K562 (cell line): ENCODE data around the gene PCNX4. TPM values are rescaled to one million over a fixed set of nuclear protein-coding genes. Genes with fewer than 3 reads are reported as not detected.

Source experiments
- ATAC-seq: fragments of 200-7000 bp; cut with Tn5 transposase; 3 replicates; pipeline ENCODE4 v1.9.1; 2020; ENCODE audit warnings: moderate library complexity
- BruUV-seq: library from RNA; stranded (reverse); fragments of 400-500 nt; replicated peaks from 2 replicates; lab custom pipeline; 2021; lab: Mats Ljungman, UMichigan
- CTCF ChIA-PET: fragments of 300-600 bp; formaldehyde crosslinking; extraction: SDS; loops from one replicate; lab custom pipeline; 2021; ENCODE audit warnings: low intra/inter-chr PET ratio; lab: Yijun Ruan, JAX
- POLR2A ChIA-PET: fragments of 300-600, 350-650 bp; sonication (Branson Sonifier 250); formaldehyde crosslinking; extraction: SDS; loops from one replicate; lab custom pipeline; 2021; ENCODE audit warnings: antibody characterized with exemption, inconsistent platforms; lab: Yijun Ruan, JAX
- DNase-seq, 4 experiments: peaks; one replicate each; pipeline versions ENCODE4 v3.0.0 to v3.0.0-alpha.2; 2011 to 2018; ENCODE audit warnings: low spot score in 3 of 4, mixed read lengths in 3 of 4; ENCODE audit errors: extremely low read depth in 1 of 4
- FAIRE-seq: peaks from 2 replicates; lab custom pipeline; 2011; peaks lifted over from hg19 to GRCh38; lab: Jason Lieb, UNC
- H2AFZ ChIP-seq: 2 replicates; pipeline ENCODE4 v1.6.0; 2011; ENCODE audit warnings: low read depth, low read length, control low read depth, inconsistent platforms
- H3K27ac ChIP-seq: fragments of 200-600 bp; 3 replicates; pipeline ENCODE4 v1.8.0; 2011; ENCODE audit warnings: low read depth, mild to moderate bottlenecking, control low read depth, inconsistent platforms, low read length, moderate library complexity, mixed read lengths; ENCODE audit errors: extremely low read depth
- H3K27me3 ChIP-seq, 2 experiments: fragments of 300-600 bp in 1 of 2; 2 replicates in 1 of 2; 3 replicates in 1 of 2; pipeline versions ENCODE4 v1.6.0 to v1.8.0; 2011; ENCODE audit warnings: inconsistent platforms in 2 of 2, low read length in 2 of 2, mild to moderate bottlenecking in 1 of 2, mixed read lengths in 1 of 2, moderate library complexity in 1 of 2; ENCODE audit not compliant: control insufficient read depth in 2 of 2, insufficient read depth in 2 of 2
- H3K36me3 ChIP-seq: fragments of 300-600 bp; 3 replicates; pipeline ENCODE4 v1.8.0; 2011; ENCODE audit warnings: mild to moderate bottlenecking, low read length, inconsistent platforms; ENCODE audit not compliant: control insufficient read depth, insufficient read depth
- H3K4me1 ChIP-seq, 2 experiments: fragments of 200-600 bp in 1 of 2; replicated peaks in 1 of 2; 2 replicates in 1 of 2; 3 replicates in 1 of 2; pipeline versions ENCODE4 v1.5.1 to v1.8.0; 2011; ENCODE audit warnings: inconsistent platforms in 2 of 2, low read length in 2 of 2, mild to moderate bottlenecking in 1 of 2, mixed read lengths in 1 of 2, moderate library complexity in 1 of 2; ENCODE audit not compliant: control insufficient read depth in 2 of 2, insufficient read depth in 2 of 2
- H3K4me2 ChIP-seq: 2 replicates; pipeline ENCODE4 v1.6.1; 2011; ENCODE audit warnings: low read length, control low read depth, inconsistent platforms, mixed read lengths; ENCODE audit not compliant: insufficient read depth
- H3K4me3 ChIP-seq: fragments of 200-600 bp; sonication (generic), shearing (Covaris generic); 2 replicates; pipeline ENCODE4 v1.5.1; 2016; ENCODE audit warnings: control low read depth, inconsistent platforms
- H3K79me2 ChIP-seq: fragments of 200-600 bp; 3 replicates; pipeline ENCODE4 v1.8.0; 2011; ENCODE audit warnings: low read length, inconsistent platforms; ENCODE audit not compliant: control insufficient read depth, insufficient read depth
- H3K9ac ChIP-seq, 2 experiments: 2 replicates each; pipeline versions ENCODE4 v1.6.0 to v1.6.1; 2011; ENCODE audit warnings: low read depth in 2 of 2, low read length in 2 of 2, control low read depth in 1 of 2, inconsistent platforms in 1 of 2, mild to moderate bottlenecking in 1 of 2, mixed read lengths in 1 of 2; ENCODE audit not compliant: insufficient read depth in 1 of 2
- H3K9me1 ChIP-seq: one replicate; pipeline ENCODE4 v1.6.0; 2011; ENCODE audit warnings: inconsistent platforms, mild to moderate bottlenecking, low read length, moderate library complexity; ENCODE audit not compliant: control insufficient read depth, insufficient read depth
- H3K9me3 ChIP-seq: replicated peaks from 2 replicates; pipeline ENCODE4 v1.5.1; 2011; ENCODE audit warnings: low read depth, low read length, inconsistent platforms; ENCODE audit not compliant: control insufficient read depth, insufficient read depth
- H4K20me1 ChIP-seq: replicated peaks from 2 replicates; pipeline ENCODE4 v1.6.1; 2011; ENCODE audit warnings: low read length, inconsistent platforms, mixed read lengths; ENCODE audit not compliant: control insufficient read depth, insufficient read depth
- DIDO1 ChIP-seq: fragments of 450-650 bp; IDR thresholded peaks from 2 replicates; pipeline ENCODE4 v1.6.1; 2016; ENCODE audit warnings: low read depth, missing biosample characterization, missing genetic modification characterization
- DNMT1 ChIP-seq: fragments of 450-650 bp; IDR thresholded peaks from 2 replicates; pipeline ENCODE4 v1.6.1; 2016; ENCODE audit warnings: antibody characterized with exemption, mild to moderate bottlenecking
- EWSR1 ChIP-seq: fragments of 450-650 bp; IDR thresholded peaks from 2 replicates; pipeline ENCODE4 v1.6.1; 2018; ENCODE audit warnings: borderline replicate concordance, mild to moderate bottlenecking, low read depth, moderate library complexity; ENCODE audit not compliant: partially characterized antibody
- RBM34 ChIP-seq: fragments of 200-400 bp; formaldehyde crosslinking; IDR thresholded peaks from 2 replicates; pipeline ENCODE4 v1.6.1; 2018; ENCODE audit warnings: low read length, borderline replicate concordance; ENCODE audit not compliant: insufficient read depth
- RHOXF2B ChIP-seq: fragments of 250-450 bp; sonication (Bioruptor Pico); conservative IDR thresholded peaks from 2 replicates; pipeline ENCODE4 v1.5.1; 2021
- ZNF174 ChIP-seq: fragments of 250-450 bp; sonication (Bioruptor Pico); IDR thresholded peaks from 2 replicates; pipeline ENCODE4 v1.4.0; 2020; ENCODE audit warnings: mild to moderate bottlenecking
- WGBS: fragments of 100-300 bp; shearing (Covaris generic); methylation state at CpG from one replicate; pipeline ENCODE4 v1.1.6; 2016; ENCODE audit warnings: low coverage, mixed read lengths; ENCODE audit not compliant: insufficient coverage; ENCODE audit errors: missing lambda C conversion rate; 5-methylcytosine and 5-hydroxymethylcytosine counted together
- in situ Hi-C: fragments of 300-500 bp; cut with MboI; formaldehyde crosslinking; loops from 4 replicates; pipeline ENCODE4 v1.15.0; 2018; ENCODE audit warnings: inconsistent platforms, mixed read lengths
- intact Hi-C: fragments of 100-400 bp; cut with micrococcal nuclease; formaldehyde crosslinking; loops from 2 replicates; pipeline ENCODE4 v1.14.2; 2022
- polyA plus RNA-seq, 8 experiments: library from polyadenylated mRNA; depleted of rRNA in 4 of 8; stranded (reverse) in 5 of 8; unstranded in 3 of 8; fragments of >200 nt; fragmentation: Nextera tagmentation in 2 of 8; fragmentation: Illumina TruSeq in 1 of 8; extraction: Ambion mirVana in 2 of 8; extraction: Trizol in 1 of 8; gene quantifications; 2 replicates each; pipeline versions ENCODE4 v1.2.1 to v1.2.3, GENCODE V29; 2011 to 2014; ENCODE audit warnings: inconsistent platforms in 1 of 8, missing spikeins in 1 of 8
- total RNA-seq, 7 experiments: library from RNA; depleted of rRNA in 6 of 7; stranded (reverse); fragments of >200 nt in 6 of 7; fragmentation: Illumina TruSeq in 2 of 7; extraction: Trizol in 2 of 7; gene quantifications; 2 replicates each; pipeline versions ENCODE4 v1.2.1 to v1.2.3, GENCODE V29; 2011 to 2021; ENCODE audit warnings: low replicate concordance in 1 of 7
- TF ChIP-seq, protein P1 (sequence below): fragments of 250-450 bp; sonication (Bioruptor Pico); IDR thresholded peaks from 2 replicates; pipeline ENCODE4 v1.8.0; 2022; ENCODE audit warnings: inconsistent platforms
- TF ChIP-seq, protein P2 (sequence below): sonication (generic); formaldehyde crosslinking; IDR thresholded peaks from 2 replicates; pipeline ENCODE4 v1.8.1; 2023; ENCODE audit warnings: missing genetic modification reagents, mild to moderate bottlenecking, borderline replicate concordance
- TF ChIP-seq, protein P3 (sequence below), 2 experiments: fragments of 450-650 bp in 1 of 2; sonication (generic) in 1 of 2; formaldehyde crosslinking; conservative IDR thresholded peaks; 2 replicates each; pipeline versions ENCODE4 v1.4.0 to v1.8.1; 2020 to 2022; ENCODE audit warnings: mild to moderate bottlenecking in 1 of 2, missing genetic modification reagents in 1 of 2
- TF ChIP-seq, protein P4 (sequence below), 3 experiments: fragments of 200-800 bp in 1 of 3; sonication (Bioruptor generic) in 1 of 3; sonication (generic) in 1 of 3; formaldehyde crosslinking in 1 of 3; IDR thresholded peaks; 2 replicates each; pipeline versions ENCODE4 v1.6.1 to v1.8.0; 2016 to 2022; ENCODE audit warnings: mild to moderate bottlenecking in 2 of 3, missing compliant biosample characterization in 2 of 3, missing genetic modification characterization in 2 of 3, missing genetic modification reagents in 1 of 3

The PCNX4 gene
- total and polyA plus RNA-seq, 9 of the 15 experiments (the other 6 are each of a cell fraction or from before 2014, with no cell fraction given) = 10.0 to 41.2 (median 22.4) TPM

DNA sequence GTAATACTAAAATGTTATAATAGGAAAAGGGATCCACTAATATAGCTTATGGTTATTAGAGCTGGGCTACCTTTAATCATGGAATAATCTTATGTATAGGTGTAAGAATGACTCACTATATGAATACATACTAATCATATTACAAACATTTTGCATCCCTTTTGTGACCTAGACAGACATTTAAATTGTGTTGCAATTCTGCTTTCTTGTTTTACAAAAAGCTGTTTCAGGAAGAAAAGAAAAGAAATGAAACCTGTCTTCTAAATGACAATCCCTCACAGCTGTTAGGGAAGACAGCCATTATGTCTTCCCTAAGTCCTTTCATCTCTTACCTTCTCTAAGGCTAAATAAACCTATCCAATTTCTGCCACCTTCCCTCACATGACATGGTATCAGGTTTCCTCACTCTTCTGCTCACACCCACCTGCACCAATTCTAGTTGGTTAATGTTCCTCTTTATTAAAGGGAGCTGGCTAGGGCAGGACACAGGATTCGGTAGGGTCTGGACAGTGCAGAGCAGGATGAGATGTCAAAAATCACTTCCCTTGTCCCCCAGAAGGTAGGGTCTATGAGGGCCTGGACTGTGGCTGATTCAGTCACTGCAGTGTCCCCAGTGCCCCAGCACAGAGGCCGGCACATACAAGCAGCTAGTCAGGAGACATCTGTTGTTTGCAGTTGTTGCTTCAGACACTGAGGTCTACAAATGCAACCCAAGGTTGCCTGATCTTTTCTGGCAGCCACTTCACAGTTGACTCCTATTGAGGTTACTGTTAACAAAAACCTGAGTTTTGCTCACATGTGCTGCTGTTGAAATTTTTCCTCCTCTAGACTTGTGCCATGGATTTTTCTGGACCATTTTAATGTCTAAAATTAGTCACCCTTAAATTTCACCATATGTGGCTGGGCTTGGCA, 69.7 kb downstream of the PCNX4 start:
- H3K9me3 ChIP-seq = no peaks in the 10 kb centered on the region
- no peak for ATAC-seq
- POLR2A ChIA-PET = no interaction called here
- BruUV-seq = no TSS peak
- no peak overlapping the region for H3K9ac ChIP-seq
- no peaks in the 10 kb centered on the region for H4K20me1 ChIP-seq
- H3K79me2 ChIP-seq = peaks cover 5% of the 10 kb centered on the region
- no peak for FAIRE-seq
- no peak overlapping the region for H2AFZ ChIP-seq
- CTCF ChIA-PET = no interaction called here
- DNase-seq = no peak
- no peak overlapping the region for H3K4me2 ChIP-seq
- H3K27ac ChIP-seq = no peak overlapping the region
- no peak overlapping the region for H3K4me3 ChIP-seq
- H3K27me3 ChIP-seq = no peaks in the 10 kb centered on the region
- peaks cover 0 to 9% of the 10 kb centered on the region in 2 experiments; a peak in 2 of 5 replicates for H3K4me1 ChIP-seq
- in situ Hi-C loops (loop anchor here (10.0 kb wide), 2 partner anchors 97 to 197 kb away; no protein-coding TSS in a partner anchor), intact Hi-C loops (no loop called here)
- no peaks in the 10 kb centered on the region for H3K36me3 ChIP-seq
- WGBS = 55% methylated on average over 2 of the region's 2 CpGs
- H3K9me1 ChIP-seq = no peaks in the 10 kb centered on the region
- TF ChIP-seq DNMT1 (no peak), ZNF174 (CRISPR knock-in tag) (no peak), RBM34 (no peak), RHOXF2B (CRISPR knock-in tag) (no peak), DIDO1 (tag) (no peak), EWSR1 (no peak)
- TF ChIP-seq, protein P1, sequence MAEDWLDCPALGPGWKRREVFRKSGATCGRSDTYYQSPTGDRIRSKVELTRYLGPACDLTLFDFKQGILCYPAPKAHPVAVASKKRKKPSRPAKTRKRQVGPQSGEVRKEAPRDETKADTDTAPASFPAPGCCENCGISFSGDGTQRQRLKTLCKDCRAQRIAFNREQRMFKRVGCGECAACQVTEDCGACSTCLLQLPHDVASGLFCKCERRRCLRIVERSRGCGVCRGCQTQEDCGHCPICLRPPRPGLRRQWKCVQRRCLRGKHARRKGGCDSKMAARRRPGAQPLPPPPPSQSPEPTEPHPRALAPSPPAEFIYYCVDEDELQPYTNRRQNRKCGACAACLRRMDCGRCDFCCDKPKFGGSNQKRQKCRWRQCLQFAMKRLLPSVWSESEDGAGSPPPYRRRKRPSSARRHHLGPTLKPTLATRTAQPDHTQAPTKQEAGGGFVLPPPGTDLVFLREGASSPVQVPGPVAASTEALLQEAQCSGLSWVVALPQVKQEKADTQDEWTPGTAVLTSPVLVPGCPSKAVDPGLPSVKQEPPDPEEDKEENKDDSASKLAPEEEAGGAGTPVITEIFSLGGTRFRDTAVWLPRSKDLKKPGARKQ = no peak
- TF ChIP-seq, protein P2, sequence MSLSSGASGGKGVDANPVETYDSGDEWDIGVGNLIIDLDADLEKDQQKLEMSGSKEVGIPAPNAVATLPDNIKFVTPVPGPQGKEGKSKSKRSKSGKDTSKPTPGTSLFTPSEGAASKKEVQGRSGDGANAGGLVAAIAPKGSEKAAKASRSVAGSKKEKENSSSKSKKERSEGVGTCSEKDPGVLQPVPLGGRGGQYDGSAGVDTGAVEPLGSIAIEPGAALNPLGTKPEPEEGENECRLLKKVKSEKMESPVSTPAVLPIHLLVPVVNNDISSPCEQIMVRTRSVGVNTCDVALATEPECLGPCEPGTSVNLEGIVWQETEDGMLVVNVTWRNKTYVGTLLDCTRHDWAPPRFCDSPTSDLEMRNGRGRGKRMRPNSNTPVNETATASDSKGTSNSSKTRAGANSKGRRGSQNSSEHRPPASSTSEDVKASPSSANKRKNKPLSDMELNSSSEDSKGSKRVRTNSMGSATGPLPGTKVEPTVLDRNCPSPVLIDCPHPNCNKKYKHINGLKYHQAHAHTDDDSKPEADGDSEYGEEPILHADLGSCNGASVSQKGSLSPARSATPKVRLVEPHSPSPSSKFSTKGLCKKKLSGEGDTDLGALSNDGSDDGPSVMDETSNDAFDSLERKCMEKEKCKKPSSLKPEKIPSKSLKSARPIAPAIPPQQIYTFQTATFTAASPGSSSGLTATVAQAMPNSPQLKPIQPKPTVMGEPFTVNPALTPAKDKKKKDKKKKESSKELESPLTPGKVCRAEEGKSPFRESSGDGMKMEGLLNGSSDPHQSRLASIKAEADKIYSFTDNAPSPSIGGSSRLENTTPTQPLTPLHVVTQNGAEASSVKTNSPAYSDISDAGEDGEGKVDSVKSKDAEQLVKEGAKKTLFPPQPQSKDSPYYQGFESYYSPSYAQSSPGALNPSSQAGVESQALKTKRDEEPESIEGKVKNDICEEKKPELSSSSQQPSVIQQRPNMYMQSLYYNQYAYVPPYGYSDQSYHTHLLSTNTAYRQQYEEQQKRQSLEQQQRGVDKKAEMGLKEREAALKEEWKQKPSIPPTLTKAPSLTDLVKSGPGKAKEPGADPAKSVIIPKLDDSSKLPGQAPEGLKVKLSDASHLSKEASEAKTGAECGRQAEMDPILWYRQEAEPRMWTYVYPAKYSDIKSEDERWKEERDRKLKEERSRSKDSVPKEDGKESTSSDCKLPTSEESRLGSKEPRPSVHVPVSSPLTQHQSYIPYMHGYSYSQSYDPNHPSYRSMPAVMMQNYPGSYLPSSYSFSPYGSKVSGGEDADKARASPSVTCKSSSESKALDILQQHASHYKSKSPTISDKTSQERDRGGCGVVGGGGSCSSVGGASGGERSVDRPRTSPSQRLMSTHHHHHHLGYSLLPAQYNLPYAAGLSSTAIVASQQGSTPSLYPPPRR (CRISPR knock-in tag) = no peak
- TF ChIP-seq, protein P3, sequence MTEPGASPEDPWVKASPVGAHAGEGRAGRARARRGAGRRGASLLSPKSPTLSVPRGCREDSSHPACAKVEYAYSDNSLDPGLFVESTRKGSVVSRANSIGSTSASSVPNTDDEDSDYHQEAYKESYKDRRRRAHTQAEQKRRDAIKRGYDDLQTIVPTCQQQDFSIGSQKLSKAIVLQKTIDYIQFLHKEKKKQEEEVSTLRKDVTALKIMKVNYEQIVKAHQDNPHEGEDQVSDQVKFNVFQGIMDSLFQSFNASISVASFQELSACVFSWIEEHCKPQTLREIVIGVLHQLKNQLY (CRISPR knock-in tag; conservative IDR thresholded peaks at IDR 0.05) = no peak
- TF ChIP-seq, protein P4, sequence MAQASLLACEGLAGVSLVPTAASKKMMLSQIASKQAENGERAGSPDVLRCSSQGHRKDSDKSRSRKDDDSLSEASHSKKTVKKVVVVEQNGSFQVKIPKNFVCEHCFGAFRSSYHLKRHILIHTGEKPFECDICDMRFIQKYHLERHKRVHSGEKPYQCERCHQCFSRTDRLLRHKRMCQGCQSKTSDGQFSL (CRISPR knock-in tag; IDR thresholded peaks at IDR 0.05) = no peak
- TF ChIP-seq, protein P4 (tag; IDR thresholded peaks at IDR 0.05) = no peak
